Epithelial cell of esophagus (primary cell): ENCODE measurements around the gene CTBS.
A peak's percentile ranks its signal among the peaks of the same experiment; 100 is the strongest.

Experiments used
- DNase-seq: peaks from one replicate; pipeline ENCODE4 v3.0.0; 2010; ENCODE audit warnings: low read depth
- H3K4me3 ChIP-seq: 2 replicates; pipeline ENCODE4 v1.5.1; 2011; ENCODE audit warnings: mild to moderate bottlenecking, low read length, control low read depth
- CTCF ChIP-seq: IDR thresholded peaks from 2 replicates; pipeline ENCODE4 v1.5.1; 2011; ENCODE audit warnings: low read depth, mild to moderate bottlenecking, low read length, control low read depth, inconsistent platforms; ENCODE audit not compliant: insufficient read depth; ENCODE audit errors: missing control alignments

CTBS gene

GRCh38 chr1:84571150-84571535 lies 3.1 kb downstream of the CTBS start:
- no peak overlapping the region for H3K4me3 ChIP-seq
- TF ChIP-seq CTCF, result no peak
- peak; percentile 67 for DNase-seq

GRCh38 chr1:84570436-84571149 lies 3.6 kb downstream of the CTBS start:
- no peak overlapping the region for H3K4me3 ChIP-seq
- DNase-seq, result peak; percentile 28
- no peak for TF ChIP-seq CTCF

GRCh38 chr1:84569216-84569615 lies 5.0 kb downstream of the CTBS start:
- no peak for DNase-seq
- no peak overlapping the region for H3K4me3 ChIP-seq
- no peak for TF ChIP-seq CTCF

- H3K4me3 ChIP-seq, result no peak overlapping the region
- no peak for TF ChIP-seq CTCF
- no peak for DNase-seq
Measured at GRCh38 chr1:84550826-84551225, 23.4 kb downstream of the CTBS start.

- DNase-seq, result peak; percentile 9
- H3K4me3 ChIP-seq, result no peak overlapping the region
- TF ChIP-seq CTCF, result peak; percentile 30
Measured at GRCh38 chr1:84541679-84542078, 32.6 kb downstream of the CTBS start.

- H3K4me3 ChIP-seq, result no peak overlapping the region
- no peak for DNase-seq
- no peak for TF ChIP-seq CTCF
Measured at GRCh38 chr1:84540759-84541158, 33.5 kb downstream of the CTBS start.

GRCh38 chr1:84539972-84540371 lies 34.3 kb downstream of the CTBS start:
- TF ChIP-seq CTCF, result no peak
- no peak overlapping the region for H3K4me3 ChIP-seq
- DNase-seq, result peak; percentile 27
